HG02981 (cell line): ENCODE data around the gene GABRP.
"Not testable (repeated sequence)": the region's sequence is repeated elsewhere in the genome, so short reads cannot be mapped to it uniquely, and the experiment has no call there.

ENCODE experiments used
- ATAC-seq: cut with Tn5 transposase; IDR thresholded peaks from one replicate; pipeline ENCODE4 v1.9.1; 2021; ENCODE audit warnings: mild to moderate bottlenecking, moderate library complexity; ENCODE audit not compliant: unreplicated experiment

The GABRP gene

DNA sequence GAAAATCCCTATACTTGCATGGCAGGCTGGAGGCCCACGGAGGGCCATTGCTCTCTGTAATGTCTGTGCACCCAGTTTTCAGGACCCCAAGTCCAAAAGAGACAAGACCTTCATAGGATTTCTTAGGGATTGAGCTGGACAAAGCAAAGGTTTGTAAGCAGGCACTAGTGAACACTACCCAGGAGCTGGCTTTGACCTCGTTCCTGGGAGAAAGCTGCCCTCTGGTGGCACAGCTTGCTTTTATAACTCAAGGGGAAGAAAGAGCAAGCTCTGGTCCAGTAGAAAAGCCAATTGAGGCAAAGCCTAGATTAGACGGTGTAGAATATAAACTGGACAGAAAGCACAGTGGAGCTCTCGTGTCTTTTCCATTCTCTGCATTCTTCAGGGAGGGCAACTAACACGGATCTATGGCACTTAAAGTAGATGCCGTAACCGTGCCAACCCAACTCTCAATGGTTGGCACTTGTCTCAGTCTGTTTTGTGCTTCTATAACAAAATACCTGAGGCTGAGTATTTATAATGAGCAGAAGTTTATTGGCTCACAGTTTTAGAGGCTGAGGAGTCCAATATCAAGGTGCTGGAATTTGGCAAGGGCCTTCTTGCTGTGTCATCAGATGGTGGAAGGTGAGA is 7.9 kb downstream of the GABRP start:
- ATAC-seq = peak; percentile 71

DNA sequence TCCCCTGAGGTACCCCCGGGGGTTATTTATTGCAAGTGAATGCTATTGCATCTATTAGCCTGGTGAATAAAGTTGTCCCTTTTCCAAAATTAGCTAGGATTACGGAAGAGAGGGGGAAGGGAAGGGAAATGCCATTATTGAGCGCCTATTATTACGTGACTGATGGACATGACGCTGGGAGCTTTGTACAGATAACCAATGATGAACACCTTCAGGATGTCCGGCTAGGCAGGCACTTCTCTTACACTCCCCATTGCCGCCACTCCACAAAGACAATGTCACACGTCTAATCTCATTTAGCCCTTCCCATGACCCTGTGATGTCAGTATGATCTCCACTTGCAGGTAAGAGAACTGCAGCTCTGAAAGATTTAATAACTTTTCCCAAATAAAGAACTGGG is 9.4 kb downstream of the GABRP start:
- no peak for ATAC-seq

DNA sequence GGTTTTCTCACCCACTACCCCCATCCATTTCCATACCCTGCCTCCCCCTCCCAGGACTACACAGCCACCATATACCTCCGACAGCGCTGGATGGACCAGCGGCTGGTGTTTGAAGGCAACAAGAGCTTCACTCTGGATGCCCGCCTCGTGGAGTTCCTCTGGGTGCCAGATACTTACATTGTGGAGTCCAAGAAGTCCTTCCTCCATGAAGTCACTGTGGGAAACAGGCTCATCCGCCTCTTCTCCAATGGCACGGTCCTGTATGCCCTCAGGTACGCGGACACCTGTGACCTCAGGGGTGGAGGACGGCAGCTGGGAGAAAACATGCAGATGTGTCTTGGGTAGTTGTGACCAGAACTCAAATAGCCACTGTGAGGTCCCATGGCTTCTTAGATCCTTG is 11.6 kb downstream of the GABRP start:
- no peak for ATAC-seq

DNA sequence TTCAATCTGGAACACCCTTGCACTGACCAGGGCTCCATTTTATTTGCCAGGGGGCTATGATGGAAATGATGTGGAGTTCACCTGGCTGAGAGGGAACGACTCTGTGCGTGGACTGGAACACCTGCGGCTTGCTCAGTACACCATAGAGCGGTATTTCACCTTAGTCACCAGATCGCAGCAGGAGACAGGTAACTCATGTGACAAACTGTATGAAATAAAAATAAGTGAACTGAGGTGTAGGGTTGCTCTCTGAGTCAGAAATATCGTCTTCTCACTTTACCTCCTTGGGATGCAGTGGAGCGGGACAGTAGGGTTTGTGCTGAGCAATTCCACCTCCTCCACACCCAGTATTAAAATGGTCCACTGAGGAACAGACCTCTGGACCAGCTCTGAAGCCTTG is 22.1 kb downstream of the GABRP start:
- ATAC-seq = no peak

DNA sequence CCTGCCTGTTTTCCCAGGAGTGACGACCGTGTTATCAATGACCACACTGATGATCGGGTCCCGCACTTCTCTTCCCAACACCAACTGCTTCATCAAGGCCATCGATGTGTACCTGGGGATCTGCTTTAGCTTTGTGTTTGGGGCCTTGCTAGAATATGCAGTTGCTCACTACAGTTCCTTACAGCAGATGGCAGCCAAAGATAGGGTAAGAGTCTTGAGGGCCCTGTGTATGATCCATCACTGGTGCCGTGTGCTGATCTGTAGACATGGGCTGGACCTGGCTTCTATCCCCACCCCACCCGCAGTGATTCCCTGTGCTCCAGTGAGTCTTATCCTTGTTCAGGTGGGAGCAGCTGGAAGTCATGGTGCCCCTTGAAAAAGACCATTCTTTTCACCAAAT is 26.0 kb downstream of the GABRP start:
- no peak for ATAC-seq

DNA sequence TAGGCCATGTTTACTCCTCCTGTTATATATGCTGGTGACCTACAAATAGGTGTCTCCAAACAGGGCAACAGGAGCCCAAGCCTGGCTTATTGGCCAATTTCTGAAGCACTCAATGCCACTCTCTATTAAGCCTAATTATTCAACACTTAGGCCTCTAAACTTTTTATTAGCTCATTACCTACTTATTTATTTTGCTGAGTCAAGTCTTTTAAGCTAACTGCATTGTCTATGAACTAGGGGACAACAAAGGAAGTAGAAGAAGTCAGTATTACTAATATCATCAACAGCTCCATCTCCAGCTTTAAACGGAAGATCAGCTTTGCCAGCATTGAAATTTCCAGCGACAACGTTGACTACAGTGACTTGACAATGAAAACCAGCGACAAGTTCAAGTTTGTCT is 28.2 kb downstream of the GABRP start:
- no peak for ATAC-seq

DNA sequence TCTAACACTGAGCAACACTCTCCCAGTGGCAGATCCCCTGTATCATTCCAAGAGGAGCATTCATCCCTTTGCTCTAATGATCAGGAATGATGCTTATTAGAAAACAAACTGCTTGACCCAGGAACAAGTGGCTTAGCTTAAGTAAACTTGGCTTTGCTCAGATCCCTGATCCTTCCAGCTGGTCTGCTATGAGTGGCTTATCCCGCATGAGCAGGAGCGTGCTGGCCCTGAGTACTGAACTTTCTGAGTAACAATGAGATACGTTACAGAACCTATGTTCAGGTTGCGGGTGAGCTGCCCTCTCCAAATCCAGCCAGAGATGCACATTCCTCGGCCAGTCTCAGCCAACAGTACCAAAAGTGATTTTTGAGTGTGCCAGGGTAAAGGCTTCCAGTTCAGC is 29.7 kb downstream of the GABRP start:
- no peak for ATAC-seq

DNA sequence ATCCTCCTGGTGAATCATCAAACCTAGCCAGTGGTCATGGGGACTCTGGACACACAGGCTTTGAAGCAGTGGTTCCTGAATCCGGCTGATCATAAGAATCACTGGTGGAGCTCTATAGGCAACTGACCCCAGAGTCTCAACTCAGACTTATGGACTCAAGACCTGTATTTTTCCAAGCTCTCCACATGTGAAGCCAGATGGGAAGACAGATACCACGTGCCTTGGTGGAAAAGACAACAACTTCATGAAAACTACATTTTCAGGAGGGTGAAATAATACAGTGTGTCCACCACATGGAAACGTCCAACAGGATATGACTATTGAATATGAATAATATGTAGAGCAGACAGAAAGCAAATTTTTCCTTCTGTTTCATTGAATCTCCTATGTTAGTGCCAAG is 33.7 kb downstream of the GABRP start:
- no peak for ATAC-seq

DNA sequence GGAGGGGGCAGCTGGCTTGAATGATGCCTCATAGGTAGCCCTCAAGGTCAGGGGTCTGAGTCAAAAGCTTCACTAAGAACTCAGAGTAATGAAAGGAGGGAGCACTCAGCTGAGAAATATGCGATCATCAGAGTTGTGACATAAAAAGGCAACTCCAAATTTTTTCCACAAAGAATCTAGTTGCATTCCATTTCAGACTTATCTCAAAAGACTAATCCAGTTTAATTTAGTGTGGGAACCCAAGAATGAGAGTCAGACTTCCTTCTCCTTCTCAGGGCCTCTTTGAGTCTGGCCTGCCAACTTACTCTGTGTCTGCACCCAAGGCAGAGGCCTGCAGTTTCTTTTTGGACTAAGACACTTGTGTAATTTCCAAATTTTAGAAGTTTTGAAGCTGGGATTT is 34.7 kb downstream of the GABRP start:
- no peak for ATAC-seq

DNA sequence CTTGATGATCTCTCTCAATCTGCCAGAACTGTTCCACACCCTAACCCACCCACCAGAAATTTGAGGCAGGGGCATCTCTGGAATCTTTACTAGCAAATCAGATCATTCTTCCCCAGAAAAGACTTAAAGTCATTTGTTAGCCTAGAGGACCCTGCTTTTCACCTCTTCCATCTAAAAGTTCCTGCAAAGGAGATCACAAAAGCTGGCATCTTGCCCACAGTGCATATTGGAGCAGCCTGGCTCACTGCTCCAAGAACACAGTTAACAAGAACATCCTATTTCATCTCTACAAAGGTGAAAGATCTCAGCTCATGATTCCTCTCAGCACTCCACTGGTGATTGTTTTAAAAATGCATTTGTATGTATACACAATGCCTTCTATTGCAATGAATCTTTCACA is 36.3 kb downstream of the GABRP start:
- ATAC-seq = no peak

DNA sequence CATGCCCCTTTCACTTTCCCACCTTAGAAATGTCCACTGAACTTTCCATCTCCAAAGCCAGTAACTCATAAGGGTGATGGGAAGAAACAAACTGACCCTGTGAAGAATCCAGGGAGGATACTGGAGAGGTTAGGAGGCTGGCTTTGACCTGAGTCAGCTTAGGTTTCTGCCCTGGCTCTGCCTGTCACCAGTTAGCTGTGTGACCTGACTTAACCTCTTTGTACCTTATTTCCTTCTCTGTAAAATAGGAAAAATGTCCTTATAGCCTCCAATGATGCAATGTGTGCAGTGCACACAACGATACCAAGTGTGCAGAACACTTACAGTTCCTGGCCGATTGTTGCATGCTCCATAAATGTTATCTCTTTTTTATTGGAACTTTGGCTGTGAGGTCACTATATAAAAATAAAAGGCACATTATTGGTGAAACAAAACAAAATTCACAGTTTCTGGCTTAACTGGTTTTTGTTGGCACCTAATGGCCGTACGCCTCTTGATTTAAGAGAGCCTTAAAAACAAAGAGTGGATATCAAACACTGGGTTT is 37.8 kb downstream of the GABRP start:
- ATAC-seq = no peak

DNA sequence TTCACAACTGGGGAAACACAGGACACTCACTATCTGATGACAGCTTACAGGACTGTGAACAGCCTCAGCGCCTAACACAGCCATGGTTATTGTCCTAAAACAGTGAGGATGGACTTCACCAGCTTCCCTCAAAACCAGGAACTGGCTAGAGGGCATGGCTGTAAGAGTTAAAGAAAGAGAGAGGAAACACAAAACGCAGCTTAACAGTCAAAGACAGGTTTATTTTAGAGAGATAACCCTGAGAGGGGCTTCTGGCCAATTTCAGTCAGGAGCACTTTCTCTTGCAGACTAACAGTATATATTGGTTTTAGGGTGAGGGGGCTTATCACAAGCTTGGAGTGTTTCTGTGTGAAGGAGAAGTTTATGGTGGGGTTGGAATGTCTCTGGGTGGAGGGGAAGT is 42.6 kb downstream of the GABRP start:
- ATAC-seq = no peak

DNA sequence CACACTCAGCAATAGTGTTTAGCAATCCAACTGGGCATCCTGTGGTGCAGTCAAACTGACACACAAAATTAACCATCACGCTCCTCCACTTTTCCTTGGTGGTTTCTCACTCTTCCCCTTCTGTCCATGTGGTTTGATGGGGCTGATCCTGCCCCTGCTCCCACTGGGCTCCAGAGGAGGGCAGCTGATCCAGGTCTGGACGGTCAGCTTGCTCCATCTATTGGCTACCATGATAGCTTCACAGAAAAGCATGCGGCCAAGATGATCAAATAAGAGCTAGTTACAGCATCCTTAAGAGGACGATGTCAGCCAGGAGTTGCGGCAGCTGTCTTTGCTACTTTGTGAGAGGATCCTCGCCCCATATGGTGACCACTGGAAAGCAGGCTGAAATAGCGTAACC is 48.7 kb downstream of the GABRP start:
- no peak for ATAC-seq

DNA sequence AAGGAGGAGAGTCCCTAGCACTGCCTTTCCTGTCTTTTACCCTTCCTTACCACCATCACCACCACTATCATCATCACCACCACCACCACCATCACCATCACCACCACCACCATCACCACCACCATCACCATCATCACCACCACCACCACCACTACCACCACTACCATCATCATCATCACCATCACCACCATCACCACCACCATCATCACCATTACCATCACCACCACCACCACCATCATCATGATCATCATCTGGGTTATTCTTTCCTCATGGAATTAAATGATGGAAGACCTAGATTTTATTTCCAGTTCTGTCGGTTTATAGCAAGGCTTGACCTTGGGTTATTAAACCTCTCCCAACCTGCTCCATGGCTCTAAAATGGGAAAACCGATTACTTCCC is 50.5 kb downstream of the GABRP start:
- not testable (repeated sequence) for ATAC-seq

DNA sequence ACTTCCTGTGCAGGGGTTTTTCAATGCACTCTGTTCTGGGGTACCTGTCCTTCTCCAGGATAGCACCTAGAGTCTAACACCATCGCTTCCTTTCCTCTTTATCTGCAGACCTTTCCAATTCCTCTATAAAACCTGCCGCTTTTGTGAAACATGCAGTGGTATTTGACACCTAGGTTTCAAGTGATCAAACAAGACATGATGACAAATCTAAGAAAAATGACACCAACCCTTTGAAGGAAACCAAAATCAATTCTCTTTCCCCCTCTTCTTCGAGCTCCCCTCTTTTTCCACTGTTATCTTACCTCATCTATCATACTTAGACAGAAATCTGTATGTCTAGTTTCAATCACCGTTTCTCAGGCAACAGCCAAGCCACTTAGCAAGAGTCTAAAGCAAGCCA is 52.7 kb downstream of the GABRP start:
- ATAC-seq = no peak

DNA sequence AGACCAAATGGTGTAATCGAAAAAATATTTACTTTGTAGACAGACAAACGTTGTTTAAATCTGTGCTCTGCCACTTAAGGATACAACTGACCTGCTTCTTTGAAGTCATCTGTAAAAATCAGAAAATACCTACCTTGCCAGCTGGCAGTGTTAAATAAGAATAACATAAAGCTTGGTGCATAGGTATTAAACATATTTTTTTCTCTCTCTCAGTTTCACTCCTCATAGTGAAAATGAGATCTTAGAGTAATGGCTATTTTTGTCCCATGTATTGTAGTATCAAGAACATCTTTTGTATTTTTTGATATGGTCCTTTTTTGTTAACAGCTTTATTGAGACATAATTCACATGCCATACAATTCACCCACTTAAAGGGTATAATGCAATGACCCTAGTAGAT is 60.3 kb downstream of the GABRP start:
- no peak for ATAC-seq

DNA sequence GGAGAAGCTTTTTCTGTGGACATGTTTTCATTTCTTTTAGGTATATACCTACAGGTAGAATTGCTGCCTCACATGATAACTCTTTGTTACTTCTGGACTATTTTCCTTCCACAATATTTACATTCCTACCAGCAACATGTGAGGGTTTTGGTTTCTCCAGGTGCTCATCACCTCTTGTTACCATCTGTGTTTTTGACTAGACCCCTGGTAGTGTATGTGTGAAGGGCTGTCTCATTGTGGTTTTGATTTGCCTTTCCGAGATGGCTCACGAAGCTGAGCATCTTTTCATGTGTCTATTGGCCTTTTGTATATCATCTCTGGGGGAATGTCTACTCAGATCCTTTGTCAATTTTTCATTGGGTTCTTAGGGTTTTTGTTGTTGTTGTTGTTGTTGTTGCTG is 61.1 kb downstream of the GABRP start:
- ATAC-seq = no peak

DNA sequence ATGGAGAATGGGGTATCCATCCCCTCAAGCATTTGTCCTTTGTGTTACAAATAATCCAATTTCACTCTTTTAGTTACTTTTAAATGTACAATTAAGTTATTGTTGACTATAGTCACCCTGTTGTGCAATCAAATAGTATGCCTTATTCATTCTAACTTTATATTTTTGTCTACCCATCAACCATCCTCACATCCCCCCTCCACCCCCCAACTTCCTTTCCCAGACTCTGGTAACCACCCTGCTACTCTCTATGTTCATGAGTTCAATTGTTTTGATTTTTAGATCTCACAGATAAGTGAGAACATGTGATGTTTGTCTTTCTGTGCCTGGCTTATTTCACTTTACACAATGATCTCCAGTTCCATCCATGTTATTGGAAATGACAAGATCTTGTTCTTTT is 62.9 kb downstream of the GABRP start:
- ATAC-seq = no peak

DNA sequence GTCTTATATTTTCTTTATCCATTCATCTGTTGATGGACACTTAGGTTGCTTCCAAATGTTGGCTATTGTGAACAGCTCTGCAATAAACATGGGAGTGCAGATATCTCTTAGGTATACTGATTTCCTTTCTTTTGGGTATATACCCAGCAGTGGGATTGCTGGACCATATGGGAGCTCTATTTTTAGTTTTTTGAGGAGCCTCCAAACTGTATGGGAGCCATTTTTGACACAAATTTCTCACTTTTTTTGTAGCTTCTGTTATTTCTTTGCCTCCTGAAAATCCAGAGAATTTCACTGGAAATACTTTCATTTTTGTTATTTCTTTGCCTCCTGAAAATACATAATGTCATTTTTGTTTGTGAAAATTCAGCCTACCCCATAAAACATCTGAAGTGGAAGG is 63.3 kb downstream of the GABRP start:
- ATAC-seq = no peak

DNA sequence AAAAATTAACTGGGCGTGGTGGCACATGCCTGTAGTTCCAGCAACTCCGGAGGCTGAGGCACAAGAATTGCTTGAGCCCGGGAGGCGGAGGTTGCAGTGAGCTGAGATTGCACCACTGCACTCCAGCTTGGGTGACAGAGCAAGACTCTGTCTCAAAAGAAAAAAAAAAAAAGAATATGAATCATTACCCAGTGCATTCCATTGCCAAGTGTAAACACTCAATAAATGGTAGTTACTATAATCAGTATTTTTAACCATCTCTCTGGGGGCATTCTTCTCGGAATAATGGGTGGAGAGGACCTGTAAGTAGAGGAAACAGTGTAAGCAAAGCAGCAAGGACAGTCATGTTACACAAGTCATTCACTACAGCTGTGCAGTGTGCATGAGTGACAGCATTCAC is 64.5 kb downstream of the GABRP start:
- no peak for ATAC-seq

DNA sequence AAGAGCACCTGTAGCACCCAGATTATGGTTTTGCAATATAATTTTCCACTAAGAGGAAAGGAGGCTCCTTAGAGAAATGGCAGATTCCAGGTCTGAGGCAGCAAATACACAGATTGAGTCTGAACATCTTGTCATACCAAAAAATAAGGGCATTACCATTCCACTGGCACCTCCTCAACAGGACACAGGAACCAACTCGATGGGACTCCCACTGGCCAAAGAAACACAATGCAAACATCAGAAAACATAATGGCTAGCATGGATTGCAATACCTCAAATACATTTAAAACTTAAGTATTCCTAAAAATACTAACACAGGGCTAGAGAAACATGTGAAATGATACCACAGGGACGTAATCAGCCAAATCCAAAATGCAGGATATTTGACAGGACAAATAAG is 65.8 kb downstream of the GABRP start:
- no peak for ATAC-seq

DNA sequence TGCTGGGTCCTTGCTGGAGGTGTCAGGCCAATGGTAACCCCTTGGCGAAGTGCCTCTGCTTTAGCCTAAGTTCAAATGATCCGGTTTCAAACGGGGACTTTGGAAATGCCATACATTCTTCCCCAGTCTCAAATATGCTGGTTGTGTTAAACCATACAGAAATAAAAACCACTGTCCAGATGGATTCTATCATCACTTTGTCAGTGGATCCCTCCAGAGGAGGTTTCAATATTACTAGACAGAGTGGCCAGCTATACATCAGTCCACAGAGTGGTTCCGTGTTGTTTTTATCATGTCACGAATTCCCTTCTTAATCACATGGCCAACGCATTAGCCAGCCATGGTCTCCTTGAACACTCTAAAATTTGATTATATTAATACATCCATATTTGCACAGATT is 71.0 kb downstream of the GABRP start:
- no peak for ATAC-seq

DNA sequence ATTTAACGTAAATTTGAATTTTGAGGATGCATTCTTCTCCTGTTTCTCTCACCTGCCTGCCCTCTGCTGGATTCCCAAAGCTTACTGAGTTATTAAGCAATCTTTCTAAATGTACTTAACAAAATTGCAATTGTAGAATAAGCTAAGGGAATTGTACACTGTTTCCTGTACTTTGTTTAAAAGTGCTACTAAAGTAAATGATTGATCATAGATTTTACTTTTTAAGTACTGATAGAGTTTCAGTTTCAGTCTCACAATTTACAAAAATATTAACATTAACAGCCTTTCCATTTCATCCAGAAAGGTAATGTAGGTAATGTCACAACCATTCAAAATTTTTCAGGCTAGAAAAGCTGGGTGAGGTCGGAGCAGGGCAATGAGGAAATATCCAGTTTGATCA is 73.5 kb downstream of the GABRP start:
- no peak for ATAC-seq
